GM19438 (cell line): Measurements from ENCODE around the gene JARID2.

Source experiments
- ATAC-seq: cut with Tn5 transposase; IDR thresholded peaks from one replicate; pipeline ENCODE4 v1.9.1; 2021; ENCODE audit warnings: low read depth; ENCODE audit not compliant: unreplicated experiment

Gene JARID2

GRCh38 chr6:15263780-15264374 is 18.0 kb downstream of the JARID2 start:
- ATAC-seq, result no peak

- no peak for ATAC-seq
These were observed 18.5 kb downstream of the JARID2 start for GRCh38 chr6:15264412-15264811.

GRCh38 chr6:15264902-15265761 is 19.3 kb downstream of the JARID2 start:
- ATAC-seq, result no peak

GRCh38 chr6:15265787-15266186 is 19.9 kb downstream of the JARID2 start:
- ATAC-seq, result no peak

- peak; percentile 42 for ATAC-seq
These were observed 20.6 kb downstream of the JARID2 start for GRCh38 chr6:15266423-15266996.

GRCh38 chr6:15267221-15267620 is 21.4 kb downstream of the JARID2 start:
- no peak for ATAC-seq

GRCh38 chr6:15268137-15268908 is 22.5 kb downstream of the JARID2 start:
- ATAC-seq, result no peak

- ATAC-seq, result no peak
These were observed 23.1 kb downstream of the JARID2 start for GRCh38 chr6:15269011-15269410.

- no peak for ATAC-seq
These were observed 23.8 kb downstream of the JARID2 start for GRCh38 chr6:15269619-15270018.

GRCh38 chr6:15270402-15270801 is 24.5 kb downstream of the JARID2 start:
- ATAC-seq, result no peak

- ATAC-seq, result no peak
These were observed 26.7 kb downstream of the JARID2 start for GRCh38 chr6:15272562-15272961.

GRCh38 chr6:15274692-15275387 is 29.0 kb downstream of the JARID2 start:
- no peak for ATAC-seq

GRCh38 chr6:15276036-15276985 is 30.4 kb downstream of the JARID2 start:
- no peak for ATAC-seq

GRCh38 chr6:15279047-15279661 is 33.3 kb downstream of the JARID2 start:
- ATAC-seq, result no peak

- ATAC-seq, result no peak
These were observed 34.2 kb downstream of the JARID2 start for GRCh38 chr6:15280028-15280427.

- no peak for ATAC-seq
These were observed 35.1 kb downstream of the JARID2 start for GRCh38 chr6:15280961-15281360.

- no peak for ATAC-seq
These were observed 36.5 kb downstream of the JARID2 start for GRCh38 chr6:15282334-15282733.

- no peak for ATAC-seq
These were observed 38.1 kb downstream of the JARID2 start for GRCh38 chr6:15283986-15284361.

- ATAC-seq, result no peak
These were observed 38.9 kb downstream of the JARID2 start for GRCh38 chr6:15284743-15285142.
